Sigmoid colon (tissue), 7 donors: Measurements from ENCODE around the gene NKX1-1. TPM values are rescaled to one million over a fixed set of nuclear protein-coding genes. Genes with fewer than 3 reads are reported as not detected.

Experiments
- DNase-seq: peaks from one replicate; pipeline ENCODE4 v3.0.0-alpha.2; 2019
- H3K27ac ChIP-seq, 4 donors: fragments of 200-600 bp; sonication (generic); one replicate each; pipeline ENCODE4 v1.5.1; 2016 to 2019; ENCODE audit warnings: mild to moderate bottlenecking in 1 of 4
- H3K27me3 ChIP-seq, 3 donors: fragments of 200-600 bp; sonication (generic); one replicate each; pipeline ENCODE4 v1.5.1; 2019; ENCODE audit warnings: mild to moderate bottlenecking in 1 of 3
- H3K36me3 ChIP-seq, 4 donors: fragments of 200-600 bp; sonication (generic); one replicate each; pipeline ENCODE4 v1.5.1; 2016 to 2019
- H3K4me1 ChIP-seq, 4 donors: fragments of 200-600 bp; sonication (generic); one replicate each; pipeline ENCODE4 v1.5.1; 2017 to 2019
- H3K4me3 ChIP-seq, 4 donors: fragments of 200-600 bp; sonication (generic); one replicate each; pipeline ENCODE4 v1.5.1; 2017 to 2019; ENCODE audit warnings: mild to moderate bottlenecking in 2 of 4, moderate library complexity in 1 of 4
- H3K9me3 ChIP-seq, 4 donors: fragments of 200-600 bp in 3 of 4; sonication (generic) in 3 of 4; one replicate each; pipeline versions ENCODE4 v1.5.1 to v1.6.1; 2013 to 2019
- CTCF ChIP-seq, 4 experiments: fragments of 450-650 bp in 3 of 4; fragments of 200-600 bp in 1 of 4; IDR thresholded peaks; one replicate each; pipeline ENCODE4 v1.5.1; 2016 to 2019; ENCODE audit warnings: antibody characterized with exemption in 4 of 4, mild to moderate bottlenecking in 3 of 4, moderate library complexity in 2 of 4
- EP300 ChIP-seq, 4 donors: sonication (generic); formaldehyde crosslinking; IDR thresholded peaks; one replicate each; pipeline ENCODE4 v1.6.1; 2017; ENCODE audit warnings: antibody characterized with exemption in 4 of 4
- POLR2A ChIP-seq, 2 donors: fragments of 450-650 bp; IDR thresholded peaks; one replicate each; pipeline ENCODE4 v1.6.1; 2016; ENCODE audit warnings: antibody characterized with exemption in 2 of 2, mild to moderate bottlenecking in 2 of 2, moderate library complexity in 2 of 2
- POLR2AphosphoS5 ChIP-seq, 4 donors: sonication (generic); formaldehyde crosslinking; IDR thresholded peaks; one replicate each; pipeline ENCODE4 v1.6.1; 2017; ENCODE audit warnings: antibody characterized with exemption in 4 of 4
- WGBS, 2 donors: extraction: QIAGEN DNeasy Blood & Tissue Kit; methylation state at CpG; one replicate each; pipeline ENCODE4 v1.1.7; 2013; 5-methylcytosine and 5-hydroxymethylcytosine counted together
- intact Hi-C: fragments of 100-400 bp; cut with DNase I; formaldehyde crosslinking; loops from one replicate; pipeline ENCODE4 v1.15.1; 2023
- polyA plus RNA-seq, 3 donors: library from polyadenylated mRNA; stranded (reverse); fragments of 200-250 nt; gene quantifications; one replicate each; pipeline ENCODE4 v1.2.3, GENCODE V29; 2013
- total RNA-seq, 4 donors: library from RNA; depleted of rRNA; stranded (reverse); fragments of >200 nt; gene quantifications; one replicate each; pipeline ENCODE4 v1.1.0, GENCODE V29; 2016
- donor health status: healthy with polysubstance abuse.
- donor health status: Bipolar disorder and iron deficiency.
- donor health status: healthy.

Gene NKX1-1
- total and polyA plus RNA-seq, 7 donors = not detected

- Histone ChIP-seq H3K27ac (no peak overlapping the region), H3K4me3 (no peak overlapping the region), H3K27me3 (no peaks in the 10 kb centered on the region), H3K9me3 (no peaks in the 10 kb centered on the region), H3K4me1 (peaks cover 0 to 6% (median 2%) of the 10 kb centered on the region in 4 donors), H3K36me3 (peaks cover 0 to 30% (median 16%) of the 10 kb centered on the region in 4 donors)
- DNase-seq = no peak
- WGBS, 2 donors = 94 to 95% methylated on average over 16 of the region's 16 CpGs
- TF ChIP-seq POLR2AphosphoS5 (IDR thresholded peaks at IDR 0.05) = no peak
- TF ChIP-seq EP300 (IDR thresholded peaks at IDR 0.05) = no peak
- TF ChIP-seq CTCF (IDR thresholded peaks at IDR 0.05) = no peak
- TF ChIP-seq POLR2A (IDR thresholded peaks at IDR 0.05) = no peak
- intact Hi-C loops = loop anchor here (10.0 kb wide), 1 partner anchor 155 kb away; no protein-coding TSS in a partner anchor
Measured at GRCh38 chr4:1359976-1360375, 46.3 kb downstream of the NKX1-1 start.

GRCh38 chr4:1359144-1359501 lies 47.1 kb downstream of the NKX1-1 start:
- TF ChIP-seq POLR2A (IDR thresholded peaks at IDR 0.05) (no peak), POLR2AphosphoS5 (IDR thresholded peaks at IDR 0.05) (no peak), EP300 (IDR thresholded peaks at IDR 0.05) (no peak), CTCF (IDR thresholded peaks at IDR 0.05) (no peak)
- 87 to 88% methylated on average over 14 of the region's 14 CpGs for WGBS, 2 donors
- Histone ChIP-seq H3K4me3 (no peak overlapping the region), H3K27ac (no peak overlapping the region), H3K4me1 (peaks cover 0 to 6% (median 2%) of the 10 kb centered on the region in 4 donors), H3K36me3 (peaks cover 0 to 39% (median 19%) of the 10 kb centered on the region in 4 donors), H3K9me3 (no peaks in the 10 kb centered on the region), H3K27me3 (no peaks in the 10 kb centered on the region)
- intact Hi-C loops = loop anchor here (10.0 kb wide), 1 partner anchor 156 kb away; no protein-coding TSS in a partner anchor
- no peak for DNase-seq

GRCh38 chr4:1358421-1359143 lies 47.7 kb downstream of the NKX1-1 start:
- 96% methylated on average over 38 of the region's 38 CpGs for WGBS, 2 donors
- no peaks in the 10 kb centered on the region for H3K27me3 ChIP-seq
- intact Hi-C loops = loop anchor here (10.0 kb wide), 1 partner anchor 156 kb away; no protein-coding TSS in a partner anchor
- H3K4me3 ChIP-seq = no peak overlapping the region
- no peak for DNase-seq
- H3K27ac ChIP-seq = no peak overlapping the region
- peaks cover 0 to 44% (median 19%) of the 10 kb centered on the region in 4 donors for H3K36me3 ChIP-seq
- H3K9me3 ChIP-seq = no peaks in the 10 kb centered on the region
- TF ChIP-seq CTCF (IDR thresholded peaks at IDR 0.05) (no peak), POLR2A (IDR thresholded peaks at IDR 0.05) (no peak), POLR2AphosphoS5 (IDR thresholded peaks at IDR 0.05) (no peak), EP300 (IDR thresholded peaks at IDR 0.05) (no peak)
- H3K4me1 ChIP-seq = peaks cover 0 to 6% (median 2%) of the 10 kb centered on the region in 4 donors

GRCh38 chr4:1357356-1358248 lies 48.6 kb downstream of the NKX1-1 start:
- Histone ChIP-seq H3K36me3 (peaks cover 0 to 54% (median 20%) of the 10 kb centered on the region in 4 donors), H3K4me1 (peaks cover 0 to 6% (median 2%) of the 10 kb centered on the region in 4 donors), H3K4me3 (no peak overlapping the region), H3K27me3 (no peaks in the 10 kb centered on the region), H3K27ac (no peak overlapping the region), H3K9me3 (no peaks in the 10 kb centered on the region)
- intact Hi-C loops = loop anchor here (2.0 to 10.0 kb wide), 2 partner anchors 157 to 273 kb away; no protein-coding TSS in a partner anchor
- WGBS, 2 donors = 96 to 97% methylated on average over 27 of the region's 27 CpGs
- DNase-seq = no peak
- TF ChIP-seq POLR2A (IDR thresholded peaks at IDR 0.05) = no peak
- no peak for TF ChIP-seq CTCF (IDR thresholded peaks at IDR 0.05)
- TF ChIP-seq POLR2AphosphoS5 (IDR thresholded peaks at IDR 0.05) = no peak
- TF ChIP-seq EP300 (IDR thresholded peaks at IDR 0.05) = no peak
